Eye (tissue), 1 donor: ENCODE measurements around the gene CTDSP2.

Source experiments
- DNase-seq: peaks from one replicate; pipeline ENCODE4 v3.0.0-alpha.2; 2015

The CTDSP2 gene

GRCh38 chr12:57813971-57814772, 32.4 kb downstream of the CTDSP2 start:
- DNase-seq, result no peak

- DNase-seq, result no peak
These were observed 33.2 kb downstream of the CTDSP2 start for GRCh38 chr12:57813111-57813970.

- DNase-seq, result no peak
These were observed 35.3 kb downstream of the CTDSP2 start for GRCh38 chr12:57811028-57811755.

- no peak for DNase-seq
These were observed 36.1 kb downstream of the CTDSP2 start for GRCh38 chr12:57810450-57810849.

- DNase-seq, result no peak
These were observed 37.1 kb downstream of the CTDSP2 start for GRCh38 chr12:57809425-57809824.

DNA sequence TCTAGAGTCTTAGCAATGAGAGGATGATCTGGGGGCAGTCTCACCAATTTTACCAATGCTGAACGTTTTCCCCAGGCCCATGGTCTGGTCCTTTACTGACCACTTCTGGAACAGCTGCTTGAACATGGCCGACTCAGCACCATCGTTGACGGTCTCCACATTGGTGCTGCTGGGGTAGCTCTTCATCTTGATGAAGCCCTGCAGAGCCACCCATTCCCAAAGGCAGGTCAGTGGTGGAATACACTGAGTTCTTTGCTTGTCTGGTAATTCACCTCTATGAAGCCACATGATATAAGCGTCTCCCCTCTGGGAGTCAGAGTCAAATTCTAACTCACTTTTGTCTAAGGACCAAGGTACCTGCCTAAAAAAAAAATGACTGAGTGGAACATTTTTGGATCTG, 38.2 kb downstream of the CTDSP2 start:
- DNase-seq, result no peak

DNA sequence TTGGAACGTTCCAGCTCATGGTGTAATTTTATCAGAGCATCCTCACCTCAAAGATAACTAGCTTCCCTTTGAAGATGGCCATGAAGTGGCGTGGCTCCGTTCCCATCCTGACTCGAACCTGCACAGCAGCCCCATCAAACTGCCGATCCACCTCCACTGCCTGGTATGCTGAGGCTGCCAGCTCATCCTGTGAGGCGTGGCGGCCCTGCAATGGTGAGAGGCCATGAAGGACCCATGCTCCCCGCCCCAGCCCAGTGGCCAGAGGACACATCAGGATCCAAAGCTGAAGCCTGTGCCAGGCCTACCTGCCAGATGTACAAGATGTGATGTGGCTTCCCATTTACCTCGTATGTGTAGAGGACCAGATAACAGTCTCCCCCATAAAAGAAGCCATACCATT, 39.2 kb downstream of the CTDSP2 start:
- DNase-seq, result no peak

DNA sequence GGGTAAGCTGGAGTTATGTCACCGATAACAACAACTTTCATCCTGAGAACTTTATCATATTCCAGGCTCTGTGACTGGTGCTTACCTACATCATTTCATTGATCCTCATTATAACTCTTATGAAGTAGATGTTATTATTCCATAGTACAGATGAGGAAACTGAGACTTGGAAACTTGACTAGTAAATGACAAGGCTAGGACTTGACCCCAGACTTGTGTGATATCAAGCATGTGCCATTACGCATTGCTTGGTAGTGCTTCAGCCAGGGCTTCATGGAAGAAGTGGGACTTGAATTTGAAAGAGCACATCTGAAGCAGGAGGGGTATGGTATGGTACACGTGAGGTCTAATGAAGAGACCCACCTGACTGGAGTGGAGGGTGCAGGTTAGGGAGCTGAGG, 39.9 kb downstream of the CTDSP2 start:
- no peak for DNase-seq

DNA sequence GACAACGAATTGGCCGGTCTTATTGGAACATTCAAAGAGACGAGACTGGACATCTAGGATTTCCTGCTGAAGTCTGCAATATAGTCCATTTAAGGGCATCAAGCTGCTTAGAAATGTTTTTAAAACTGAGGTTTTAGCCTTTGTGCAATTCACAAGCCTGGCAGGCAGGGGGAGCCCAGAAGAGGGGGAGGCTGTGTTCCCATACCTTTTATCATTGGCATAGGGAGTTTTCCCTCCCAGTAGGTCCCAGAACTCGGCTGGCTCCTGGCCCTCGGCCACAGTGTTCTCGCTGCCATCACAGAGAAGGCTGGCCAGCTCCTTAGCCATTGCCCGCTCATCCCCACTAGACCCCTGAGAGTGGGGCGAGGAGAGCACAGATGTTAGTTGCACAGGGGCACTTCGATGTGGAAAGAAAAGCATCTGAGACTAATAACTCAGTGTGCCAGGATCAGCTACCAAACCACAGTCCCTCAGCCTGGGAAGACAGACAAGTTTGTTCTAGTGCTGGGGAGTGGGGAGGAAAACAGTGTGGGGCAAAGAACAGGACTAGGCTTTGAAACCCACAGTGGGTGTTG, 43.1 kb downstream of the CTDSP2 start:
- DNase-seq, result peak; percentile 41

GRCh38 chr12:57802607-57803006, 43.9 kb downstream of the CTDSP2 start:
- no peak for DNase-seq

- DNase-seq, result no peak
These were observed 45.6 kb downstream of the CTDSP2 start for GRCh38 chr12:57800965-57801364.

DNA sequence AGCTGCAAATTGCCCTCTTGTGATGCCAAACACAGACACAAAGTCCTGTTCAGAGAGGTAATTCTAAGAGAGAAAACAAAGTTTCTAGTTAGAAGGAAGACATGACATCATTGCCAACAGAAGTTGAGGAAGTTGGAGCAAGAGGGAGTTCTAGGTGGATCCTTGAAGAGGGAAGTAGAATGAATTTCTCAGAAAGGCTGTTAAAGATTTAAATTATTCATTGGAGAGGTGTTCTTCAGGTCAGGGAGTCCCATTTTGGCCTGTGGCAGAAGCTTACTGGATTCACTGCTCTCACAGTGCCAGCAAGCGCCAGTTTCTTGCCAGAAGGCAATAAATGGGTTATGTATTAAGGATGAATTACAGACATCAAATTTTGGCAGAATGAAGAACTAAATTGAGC, 48.6 kb downstream of the CTDSP2 start:
- no peak for DNase-seq

DNA sequence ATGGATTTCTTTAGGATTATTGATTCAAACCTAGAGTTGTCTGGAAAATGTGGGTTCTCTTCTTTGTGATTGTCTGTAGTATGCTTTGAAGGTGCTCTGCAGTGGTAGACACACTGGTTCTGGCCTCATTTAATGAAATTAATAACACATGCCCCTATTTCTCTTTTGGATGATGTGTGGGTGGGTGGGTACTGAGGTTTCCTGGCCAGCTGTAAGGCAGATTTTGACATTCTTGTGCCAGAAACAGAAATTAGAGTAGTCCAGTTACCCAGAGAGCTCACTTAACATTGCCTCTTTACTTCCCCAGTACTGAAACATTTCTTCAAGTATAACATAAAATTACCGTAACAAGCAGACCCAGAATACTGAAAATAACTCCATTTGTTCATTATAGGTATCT, 49.5 kb downstream of the CTDSP2 start:
- DNase-seq, result no peak

GRCh38 chr12:57795354-57795753, 51.2 kb downstream of the CTDSP2 start:
- no peak for DNase-seq

DNA sequence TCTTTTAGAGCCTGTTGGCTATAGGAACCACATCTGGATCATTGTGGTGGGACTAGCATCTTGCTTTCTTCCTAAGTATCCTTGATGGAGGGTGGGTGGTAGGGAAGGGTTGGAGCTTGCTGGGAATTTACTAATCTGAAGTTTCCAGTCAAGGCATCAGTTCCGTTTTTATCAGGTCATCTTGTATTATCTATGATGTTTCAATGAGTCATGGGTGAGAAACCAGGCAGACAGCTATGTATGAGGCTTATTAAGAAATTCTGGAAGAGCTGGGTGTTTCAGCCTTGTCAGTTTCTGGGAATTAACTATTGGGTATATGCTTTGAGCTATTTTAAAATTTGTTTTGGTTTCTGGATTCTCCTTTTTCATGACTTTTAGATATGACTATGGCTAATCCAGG, 52.6 kb downstream of the CTDSP2 start:
- DNase-seq, result no peak

GRCh38 chr12:57783861-57784260, 62.7 kb downstream of the CTDSP2 start:
- DNase-seq, result no peak

GRCh38 chr12:57783466-57783801, 63.1 kb downstream of the CTDSP2 start:
- no peak for DNase-seq

- DNase-seq, result peak; percentile 99
These were observed 63.7 kb downstream of the CTDSP2 start, which contains the start of gene TSFM for GRCh38 chr12:57782608-57783465. Gene TSFM (plus strand): TSS chr12:57782787. CDS start chr12:57782802, 15 bp downstream.

DNA sequence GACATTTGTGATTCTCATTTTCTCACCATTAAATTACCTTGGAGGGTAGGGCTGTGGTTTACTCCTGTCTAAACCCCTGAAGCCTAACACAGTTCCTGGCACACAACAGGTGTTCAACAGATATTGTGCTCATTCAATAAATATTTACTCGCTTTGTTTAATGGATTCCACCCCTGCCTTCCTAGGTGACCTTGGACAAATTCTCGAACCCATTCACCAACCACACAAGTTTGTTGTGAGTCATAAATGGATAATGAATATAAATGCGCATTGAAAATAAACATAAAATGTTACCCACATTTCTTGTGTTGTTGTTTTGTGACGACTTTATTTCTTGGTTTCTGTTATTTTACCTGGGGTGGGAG, 64.3 kb downstream of the CTDSP2 start:
- no peak for DNase-seq

- DNase-seq, result no peak
These were observed 64.7 kb downstream of the CTDSP2 start for GRCh38 chr12:57781801-57782200.

GRCh38 chr12:57781244-57781643, 65.3 kb downstream of the CTDSP2 start:
- no peak for DNase-seq

DNA sequence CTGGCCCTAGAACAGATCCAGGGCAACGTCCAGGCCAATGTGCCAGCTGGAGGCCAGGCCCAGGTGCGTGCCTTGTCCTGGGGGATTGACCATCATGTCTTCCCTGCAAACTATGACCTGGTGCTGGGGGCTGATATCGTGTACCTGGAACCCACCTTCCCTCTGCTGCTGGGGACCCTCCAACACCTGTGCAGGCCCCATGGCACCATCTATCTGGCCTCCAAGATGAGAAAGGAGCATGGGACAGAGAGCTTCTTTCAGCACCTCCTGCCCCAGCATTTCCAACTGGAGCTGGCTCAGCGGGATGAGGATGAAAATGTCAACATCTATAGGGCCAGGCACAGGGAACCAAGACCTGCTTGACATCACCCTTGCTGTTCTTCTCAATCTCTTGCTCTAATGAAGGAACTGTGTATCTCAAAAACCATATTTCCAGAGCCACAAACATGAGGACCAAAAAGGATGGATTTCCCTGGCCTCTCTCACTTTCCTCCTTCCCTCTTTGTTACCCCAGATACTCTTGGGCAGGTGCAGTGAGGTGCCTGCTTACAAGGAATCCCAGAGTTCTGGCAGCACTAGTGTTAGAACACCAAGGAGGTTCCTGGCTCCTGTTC, 66.1 kb downstream of the CTDSP2 start:
- DNase-seq, result no peak
